Neuron (in vitro differentiated cells): ENCODE measurements around the gene TEDC2.

ENCODE experiments used
- H2AFZ ChIP-seq: one replicate; pipeline ENCODE4 v1.6.1; 2013; ENCODE audit warnings: low read depth, mild to moderate bottlenecking, inconsistent platforms, low read length, moderate library complexity
- H3K27me3 ChIP-seq: one replicate; pipeline ENCODE4 v1.6.1; 2013; ENCODE audit warnings: low read length; ENCODE audit not compliant: insufficient read depth
- H3K36me3 ChIP-seq: one replicate; pipeline ENCODE4 v1.6.1; 2013; ENCODE audit warnings: low read length; ENCODE audit not compliant: insufficient read depth
- H3K4me1 ChIP-seq: one replicate; pipeline ENCODE4 v1.6.1; 2013; ENCODE audit warnings: low read length; ENCODE audit not compliant: insufficient read depth
- H3K4me3 ChIP-seq: 2 replicates; pipeline ENCODE4 v1.5.1; 2013; ENCODE audit warnings: mild to moderate bottlenecking, low read length, moderate library complexity
- H3K9me3 ChIP-seq: one replicate; pipeline ENCODE4 v1.6.1; 2013; ENCODE audit warnings: low read length

TEDC2 gene, protein sequence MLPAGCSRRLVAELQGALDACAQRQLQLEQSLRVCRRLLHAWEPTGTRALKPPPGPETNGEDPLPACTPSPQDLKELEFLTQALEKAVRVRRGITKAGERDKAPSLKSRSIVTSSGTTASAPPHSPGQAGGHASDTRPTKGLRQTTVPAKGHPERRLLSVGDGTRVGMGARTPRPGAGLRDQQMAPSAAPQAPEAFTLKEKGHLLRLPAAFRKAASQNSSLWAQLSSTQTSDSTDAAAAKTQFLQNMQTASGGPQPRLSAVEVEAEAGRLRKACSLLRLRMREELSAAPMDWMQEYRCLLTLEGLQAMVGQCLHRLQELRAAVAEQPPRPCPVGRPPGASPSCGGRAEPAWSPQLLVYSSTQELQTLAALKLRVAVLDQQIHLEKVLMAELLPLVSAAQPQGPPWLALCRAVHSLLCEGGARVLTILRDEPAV

DNA sequence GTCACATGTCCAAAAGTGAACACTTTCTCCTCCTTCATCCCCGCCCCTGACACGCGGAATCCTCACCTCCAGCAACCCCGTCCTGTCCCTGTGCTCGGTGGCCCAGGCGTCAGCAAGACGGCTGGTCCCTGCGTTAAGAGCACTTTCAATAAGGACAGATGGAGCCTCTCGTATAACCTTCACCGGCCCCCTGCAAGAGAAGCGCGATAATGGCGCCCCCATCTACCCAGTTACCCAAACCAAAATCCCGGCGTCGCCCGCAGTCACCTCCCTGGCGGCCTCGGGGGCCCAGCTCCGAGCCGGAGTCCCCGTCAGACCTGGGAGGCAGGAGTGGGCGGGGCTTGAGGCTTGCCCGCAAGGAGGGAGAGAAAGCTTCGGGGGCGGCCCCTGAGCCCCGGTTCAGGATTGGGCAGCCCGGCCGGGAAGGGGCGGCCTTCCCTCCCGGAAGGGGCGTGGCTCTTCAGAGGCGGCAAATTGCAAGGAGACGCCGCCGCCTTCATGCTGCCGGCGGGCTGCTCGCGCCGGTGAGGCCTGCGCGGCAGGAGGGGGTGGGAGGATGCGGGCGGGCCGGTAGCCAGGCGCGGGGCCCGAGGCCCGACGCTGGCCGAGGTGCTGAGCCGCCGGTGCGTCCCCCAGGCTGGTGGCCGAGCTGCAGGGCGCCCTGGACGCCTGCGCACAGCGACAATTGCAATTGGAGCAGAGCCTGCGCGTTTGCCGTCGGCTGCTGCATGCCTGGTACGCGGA, at the start of gene TEDC2:
Gene TEDC2, plus strand, starts transcription at position 463 of the 744 bp plus-strand sequence. Its CDS starts 36 bp downstream, at position 499.
- Histone ChIP-seq H3K9me3 (no peaks in the 10 kb centered on the region), H2AFZ (peak within 1 kb of the TSS; percentile 31), H3K27me3 (no peaks in the 10 kb centered on the region), H3K4me3 (peak within 1 kb of the TSS; percentile 50), H3K4me1 (peaks cover 12% of the 10 kb centered on the region), H3K36me3 (peaks cover 30% of the 10 kb centered on the region)

DNA sequence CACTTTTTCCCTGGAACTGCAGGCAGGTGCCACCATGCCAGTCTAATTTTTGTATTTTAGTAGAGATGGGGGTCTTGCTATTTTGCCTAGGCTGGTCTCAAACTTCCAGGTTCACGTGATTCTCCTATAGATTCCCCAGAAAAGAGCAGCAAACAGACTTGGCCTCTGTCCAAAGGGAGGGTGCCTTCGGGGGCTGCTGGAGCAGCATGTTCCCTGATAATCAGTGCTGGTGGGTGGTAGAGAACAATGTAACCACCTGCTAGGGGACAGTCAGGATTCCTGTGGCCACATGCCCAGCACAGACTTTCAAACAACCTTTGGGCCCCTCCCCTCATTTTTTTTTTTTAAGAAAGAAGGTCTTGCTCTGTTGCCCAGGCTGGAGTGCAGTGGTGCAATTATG, 44.8 kb upstream of the TEDC2 start:
- Histone ChIP-seq H3K27me3 (peaks cover 6% of the 10 kb centered on the region), H3K4me1 (no peaks in the 10 kb centered on the region), H3K36me3 (no peaks in the 10 kb centered on the region), H3K4me3 (no peak overlapping the region), H3K9me3 (no peaks in the 10 kb centered on the region), H2AFZ (no peak overlapping the region)

- Histone ChIP-seq H3K9me3 (no peaks in the 10 kb centered on the region), H3K36me3 (no peaks in the 10 kb centered on the region), H3K4me3 (no peak overlapping the region), H3K27me3 (no peaks in the 10 kb centered on the region), H2AFZ (no peak overlapping the region), H3K4me1 (no peaks in the 10 kb centered on the region)
These were observed 39.9 kb upstream of the TEDC2 start for GRCh38 chr16:2420035-2420434.

- Histone ChIP-seq H3K36me3 (no peaks in the 10 kb centered on the region), H3K27me3 (no peaks in the 10 kb centered on the region), H2AFZ (no peak overlapping the region), H3K4me3 (no peak overlapping the region), H3K4me1 (no peaks in the 10 kb centered on the region), H3K9me3 (no peaks in the 10 kb centered on the region)
These were observed 37.6 kb upstream of the TEDC2 start for GRCh38 chr16:2422123-2422867.

GRCh38 chr16:2424061-2425007, 35.6 kb upstream of the TEDC2 start:
- no peaks in the 10 kb centered on the region for H3K4me1 ChIP-seq
- H3K36me3 ChIP-seq = no peaks in the 10 kb centered on the region
- no peak overlapping the region for H2AFZ ChIP-seq
- no peaks in the 10 kb centered on the region for H3K9me3 ChIP-seq
- no peak overlapping the region for H3K4me3 ChIP-seq
- H3K27me3 ChIP-seq = no peaks in the 10 kb centered on the region

- Histone ChIP-seq H2AFZ (no peak overlapping the region), H3K9me3 (no peaks in the 10 kb centered on the region), H3K4me1 (peaks cover 1% of the 10 kb centered on the region), H3K4me3 (no peak overlapping the region), H3K36me3 (no peaks in the 10 kb centered on the region), H3K27me3 (no peaks in the 10 kb centered on the region)
These were observed 34.8 kb upstream of the TEDC2 start for GRCh38 chr16:2425008-2425518.

DNA sequence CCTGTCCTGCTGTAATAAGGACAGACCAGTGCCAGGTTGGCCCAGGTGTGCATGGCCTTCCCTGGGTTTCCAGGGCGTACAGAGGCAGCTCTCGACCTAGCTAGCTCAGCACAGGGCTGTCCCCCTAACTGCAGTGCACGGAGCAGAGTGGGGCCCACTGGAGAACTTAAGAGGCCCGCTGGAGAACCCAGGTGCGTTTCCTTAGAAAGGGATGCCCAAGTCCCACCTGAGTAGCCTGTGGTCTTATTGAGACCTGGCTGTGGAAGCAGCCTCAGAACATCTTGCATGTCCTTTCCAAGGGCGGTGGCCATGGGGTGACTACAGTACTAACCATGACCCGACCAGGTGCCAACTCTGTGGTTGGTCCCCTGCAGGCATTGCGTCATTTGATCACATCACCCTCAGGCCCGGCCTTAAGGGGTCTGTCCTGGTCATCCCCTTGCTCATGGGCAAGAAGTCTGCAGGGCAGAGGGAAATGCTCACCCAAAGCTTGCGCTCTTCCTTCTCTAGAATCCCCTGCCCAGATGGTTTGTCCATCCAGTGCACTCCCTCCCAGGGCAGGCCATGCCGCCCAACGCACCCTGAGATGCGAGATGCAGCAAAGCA, 34.0 kb upstream of the TEDC2 start:
- Histone ChIP-seq H3K27me3 (no peaks in the 10 kb centered on the region), H3K36me3 (no peaks in the 10 kb centered on the region), H2AFZ (no peak overlapping the region), H3K4me1 (peaks cover 10% of the 10 kb centered on the region), H3K4me3 (no peak overlapping the region), H3K9me3 (no peaks in the 10 kb centered on the region)

DNA sequence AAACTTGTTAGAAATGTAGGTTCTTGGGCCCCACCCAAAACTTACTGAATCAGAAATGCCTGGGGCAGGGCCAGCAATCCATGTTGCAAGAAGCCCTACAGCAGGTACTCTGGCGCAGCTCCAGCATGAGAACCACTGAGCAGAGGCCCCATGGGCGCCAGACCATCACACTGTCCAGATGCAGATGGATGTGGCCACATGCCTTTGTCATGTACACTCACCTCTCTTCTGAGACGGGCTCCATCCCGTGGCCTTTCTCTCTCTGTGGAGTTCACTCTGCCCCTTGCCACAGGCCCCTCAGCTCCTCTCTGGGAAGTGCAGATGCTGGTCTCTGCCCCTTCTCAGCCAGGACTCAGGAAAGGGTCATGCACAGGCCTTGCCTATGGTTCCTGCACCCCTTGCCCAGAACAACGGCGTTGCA, 33.0 kb upstream of the TEDC2 start:
- Histone ChIP-seq H3K4me3 (no peak overlapping the region), H2AFZ (no peak overlapping the region), H3K9me3 (no peaks in the 10 kb centered on the region), H3K4me1 (peaks cover 14% of the 10 kb centered on the region), H3K36me3 (peaks cover under 1% of the 10 kb centered on the region), H3K27me3 (no peaks in the 10 kb centered on the region)

- Histone ChIP-seq H2AFZ (no peak overlapping the region), H3K27me3 (no peaks in the 10 kb centered on the region), H3K36me3 (peaks cover 6% of the 10 kb centered on the region), H3K4me1 (peaks cover 14% of the 10 kb centered on the region), H3K9me3 (no peaks in the 10 kb centered on the region), H3K4me3 (no peak overlapping the region)
These were observed 32.4 kb upstream of the TEDC2 start for GRCh38 chr16:2427526-2427925.

DNA sequence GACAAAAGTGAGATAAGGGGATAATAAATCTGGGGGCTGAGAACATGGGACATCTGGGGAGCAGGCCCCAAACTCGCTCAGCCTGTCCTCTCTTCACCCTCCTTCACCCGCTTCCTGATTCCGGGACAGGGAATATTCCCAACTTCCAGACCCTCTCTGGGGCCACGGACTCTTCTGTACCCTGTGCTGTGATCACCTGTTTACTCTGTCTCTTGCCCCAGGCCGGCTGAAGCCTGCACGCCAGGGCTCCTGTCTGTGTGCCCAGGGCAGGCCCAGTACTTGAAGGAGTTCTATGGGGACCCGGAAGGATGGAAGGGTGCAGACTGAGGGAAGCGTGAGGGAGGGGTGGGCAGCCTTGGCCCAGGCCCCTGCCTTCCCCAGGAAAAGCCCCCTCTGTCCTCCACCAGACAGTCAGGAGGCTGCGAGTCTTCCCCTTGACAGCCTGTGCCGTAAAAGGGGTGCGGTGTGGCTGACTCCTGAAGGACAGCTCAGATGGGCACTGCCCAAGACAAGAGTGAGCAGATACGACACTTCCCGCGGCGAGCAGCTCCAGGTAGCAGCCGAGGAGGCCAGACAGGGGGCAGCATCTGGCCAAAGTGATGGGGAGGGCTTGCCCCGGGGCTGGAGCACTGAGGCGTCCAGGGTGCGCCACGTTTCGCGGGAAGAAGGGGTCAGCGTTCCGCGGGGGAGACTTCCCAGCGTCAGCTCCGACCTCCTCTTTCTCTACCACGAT, 31.7 kb upstream of the TEDC2 start:
- Histone ChIP-seq H3K4me3 (peak overlapping the region; percentile 40), H3K27me3 (no peaks in the 10 kb centered on the region), H3K36me3 (peaks cover 13% of the 10 kb centered on the region), H2AFZ (peak overlapping the region; percentile 85), H3K4me1 (peaks cover 14% of the 10 kb centered on the region), H3K9me3 (no peaks in the 10 kb centered on the region)

GRCh38 chr16:2428784-2429033, 31.2 kb upstream of the TEDC2 start:
- Histone ChIP-seq H3K36me3 (peaks cover 17% of the 10 kb centered on the region), H3K4me3 (peak overlapping the region; percentile 40), H3K27me3 (no peaks in the 10 kb centered on the region), H3K4me1 (peaks cover 14% of the 10 kb centered on the region), H3K9me3 (no peaks in the 10 kb centered on the region), H2AFZ (peak overlapping the region; percentile 85)
